Activated T-cell treated with anti-CD3 and anti-CD28 coated beads for 4 hours (primary cell): ENCODE data around the gene GSC2.

Source experiments
- DNase-seq: peaks from one replicate; pipeline ENCODE4 v3.0.0-alpha.2; 2020

Gene GSC2

GRCh38 chr22:19118329-19118880 lies 31.7 kb downstream of the GSC2 start:
- no peak for DNase-seq

- DNase-seq, result no peak
These were observed 33.0 kb downstream of the GSC2 start for GRCh38 chr22:19117111-19117512.

GRCh38 chr22:19115628-19116027 lies 34.5 kb downstream of the GSC2 start:
- no peak for DNase-seq

- no peak for DNase-seq
These were observed 35.0 kb downstream of the GSC2 start for GRCh38 chr22:19114984-19115552.

GRCh38 chr22:19113429-19113828 lies 36.7 kb downstream of the GSC2 start:
- no peak for DNase-seq

- no peak for DNase-seq
These were observed 38.5 kb downstream of the GSC2 start for GRCh38 chr22:19111584-19111983.

GRCh38 chr22:19111140-19111539 lies 39.0 kb downstream of the GSC2 start:
- DNase-seq, result no peak

GRCh38 chr22:19110646-19111045 lies 39.4 kb downstream of the GSC2 start:
- DNase-seq, result no peak

- DNase-seq, result no peak
These were observed 40.0 kb downstream of the GSC2 start for GRCh38 chr22:19110064-19110458.

- DNase-seq, result peak; percentile 25
These were observed 40.7 kb downstream of the GSC2 start for GRCh38 chr22:19109198-19110063.

- DNase-seq, result no peak
These were observed 41.3 kb downstream of the GSC2 start for GRCh38 chr22:19108807-19109197.

GRCh38 chr22:19107730-19108074 lies 42.4 kb downstream of the GSC2 start:
- DNase-seq, result no peak

- no peak for DNase-seq
These were observed 43.0 kb downstream of the GSC2 start for GRCh38 chr22:19106886-19107729.

- peak; percentile 16 for DNase-seq
These were observed 44.0 kb downstream of the GSC2 start for GRCh38 chr22:19105867-19106802.

GRCh38 chr22:19105456-19105855 lies 44.6 kb downstream of the GSC2 start:
- no peak for DNase-seq

- no peak for DNase-seq
These were observed 45.9 kb downstream of the GSC2 start for GRCh38 chr22:19103880-19104821.

GRCh38 chr22:19098157-19098556 lies 51.9 kb downstream of the GSC2 start:
- no peak for DNase-seq

- no peak for DNase-seq
These were observed 52.6 kb downstream of the GSC2 start for GRCh38 chr22:19097518-19097917.
